Stimulated activated CD8-positive, alpha-beta memory T cell treated with anti-CD3 and anti-CD28 coated beads, Interleukin-12 subunit alpha, Interleukin-12 subunit beta, amount 100 ng/mL, for 1 hour (primary cell): ENCODE measurements around the gene UGT2B15.
"Not testable (repeated sequence)": the region's sequence is repeated elsewhere in the genome, so short reads cannot be mapped to it uniquely, and the experiment has no call there.

ENCODE experiments used
- DNase-seq: peaks from one replicate; pipeline ENCODE4 v3.0.0-alpha.2; 2020; ENCODE audit warnings: low read depth

UGT2B15 gene

GRCh38 chr4:68670479-68670939 lies at the start of gene UGT2B15:
Gene UGT2B15, minus strand, starts transcription at chr4:68670652. Its CDS starts 34 bp downstream, at chr4:68670618.
- DNase-seq: not testable (repeated sequence)

GRCh38 chr4:68719075-68719473 lies 48.6 kb upstream of the UGT2B15 start:
- no peak for DNase-seq

- no peak for DNase-seq
Observed at GRCh38 chr4:68718447-68719074, 48.1 kb upstream of the UGT2B15 start.

- no peak for DNase-seq
Observed at GRCh38 chr4:68717999-68718398, 47.5 kb upstream of the UGT2B15 start.

GRCh38 chr4:68714400-68714799 lies 43.9 kb upstream of the UGT2B15 start:
- no peak for DNase-seq

GRCh38 chr4:68712207-68712606 lies 41.8 kb upstream of the UGT2B15 start:
- no peak for DNase-seq

- DNase-seq: no peak
Observed at GRCh38 chr4:68708566-68708965, 38.1 kb upstream of the UGT2B15 start.

- not testable (repeated sequence) for DNase-seq
Observed at GRCh38 chr4:68703168-68703567, 32.7 kb upstream of the UGT2B15 start.

GRCh38 chr4:68700152-68700551 lies 29.7 kb upstream of the UGT2B15 start:
- no peak for DNase-seq

- no peak for DNase-seq
Observed at GRCh38 chr4:68693325-68694075, 23.0 kb upstream of the UGT2B15 start.

GRCh38 chr4:68691186-68691585 lies 20.7 kb upstream of the UGT2B15 start:
- DNase-seq: no peak

GRCh38 chr4:68683034-68683433 lies 12.6 kb upstream of the UGT2B15 start:
- no peak for DNase-seq

GRCh38 chr4:68681298-68681697 lies 10.8 kb upstream of the UGT2B15 start:
- not testable (repeated sequence) for DNase-seq

GRCh38 chr4:68673143-68673542 lies 2.7 kb upstream of the UGT2B15 start:
- no peak for DNase-seq

- DNase-seq: not testable (repeated sequence)
Observed at GRCh38 chr4:68671217-68671616, 765 bp upstream of the UGT2B15 start.

- DNase-seq: not testable (repeated sequence)
Observed at GRCh38 chr4:68668537-68669163, 1.8 kb downstream of the UGT2B15 start.

- not testable (repeated sequence) for DNase-seq
Observed at GRCh38 chr4:68667551-68667950, 2.9 kb downstream of the UGT2B15 start.

- DNase-seq: not testable (repeated sequence)
Observed at GRCh38 chr4:68664721-68665120, 5.7 kb downstream of the UGT2B15 start.

GRCh38 chr4:68662836-68663574 lies 7.4 kb downstream of the UGT2B15 start:
- not testable (repeated sequence) for DNase-seq

GRCh38 chr4:68658672-68659071 lies 11.8 kb downstream of the UGT2B15 start:
- DNase-seq: no peak

- DNase-seq: not testable (repeated sequence)
Observed at GRCh38 chr4:68657022-68657594, 13.3 kb downstream of the UGT2B15 start.

GRCh38 chr4:68656445-68656973 lies 13.9 kb downstream of the UGT2B15 start:
- DNase-seq: not testable (repeated sequence)
